GM11168 (cell line): ENCODE results near the gene HOMER1.

Experiments used
- in situ Hi-C: fragments of 300-500 bp; cut with MboI; formaldehyde crosslinking; loops from one replicate; pipeline ENCODE4 v1.12.0; 2022; ENCODE audit warnings: low sequenced_read_pairs; ENCODE audit not compliant: unreplicated experiment

HOMER1 gene

DNA sequence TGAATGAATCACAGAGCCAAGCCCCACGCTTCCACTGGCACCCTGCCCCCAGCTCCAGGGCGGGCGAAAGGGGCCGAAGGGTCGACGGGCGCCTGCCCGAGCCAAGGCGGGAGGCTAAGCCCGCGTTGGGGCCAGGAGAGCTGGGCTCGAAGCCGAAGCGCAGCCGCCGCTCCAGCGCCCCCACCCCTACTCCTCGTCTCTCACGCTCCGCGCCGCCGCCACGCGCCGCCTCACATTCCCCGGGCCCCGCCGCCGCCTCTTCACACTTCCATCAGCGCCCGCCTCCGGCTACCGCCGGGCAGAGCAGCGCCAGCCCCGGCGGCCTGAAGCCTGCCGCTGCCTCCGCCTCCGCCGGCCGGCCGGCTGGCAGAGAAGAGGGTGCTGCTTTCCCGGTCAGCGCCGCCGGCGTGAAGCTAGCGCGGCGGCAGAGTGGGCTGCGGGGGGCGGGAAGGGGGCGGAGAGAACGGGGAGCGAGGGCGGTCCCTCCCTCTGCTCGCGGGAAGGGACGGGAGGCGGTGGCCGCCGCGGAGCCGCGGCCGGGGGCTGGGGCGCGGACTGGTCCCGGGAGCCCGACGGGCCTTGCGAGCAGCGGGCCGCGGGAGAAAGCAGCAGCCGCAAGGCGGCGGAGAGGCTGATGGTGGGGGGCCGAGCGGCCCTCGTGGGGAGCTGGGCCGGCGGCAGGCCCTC, at the start of gene HOMER1:
Gene HOMER1 (minus strand): TSS at position 431 of the 687 bp plus-strand sequence. CDS start 1,360 bp downstream, outside the sequence.
- in situ Hi-C loops, result no loop called here

GRCh38 chr5:79563247-79563590, 49.3 kb upstream of the HOMER1 start:
- in situ Hi-C loops, result no loop called here

- in situ Hi-C loops, result no loop called here
These were observed 48.7 kb upstream of the HOMER1 start for GRCh38 chr5:79562351-79563246.

DNA sequence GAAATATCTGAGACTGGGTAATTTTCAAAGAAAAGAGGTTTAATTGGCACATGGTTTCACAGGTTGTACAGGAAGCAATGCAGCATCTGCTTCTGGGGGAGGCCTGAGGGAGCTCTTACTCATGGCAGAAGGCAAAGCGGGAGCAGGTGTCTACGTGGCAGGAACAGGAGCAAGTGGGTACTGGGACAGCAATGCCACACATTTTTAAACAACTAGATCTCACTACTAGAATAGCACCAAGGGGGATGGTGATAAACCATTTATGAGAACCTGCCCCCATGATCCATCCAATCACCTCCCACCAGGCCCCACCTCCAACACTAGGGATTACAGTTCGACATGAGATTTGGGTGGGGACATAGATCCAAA, 47.6 kb upstream of the HOMER1 start:
- in situ Hi-C loops, result no loop called here

DNA sequence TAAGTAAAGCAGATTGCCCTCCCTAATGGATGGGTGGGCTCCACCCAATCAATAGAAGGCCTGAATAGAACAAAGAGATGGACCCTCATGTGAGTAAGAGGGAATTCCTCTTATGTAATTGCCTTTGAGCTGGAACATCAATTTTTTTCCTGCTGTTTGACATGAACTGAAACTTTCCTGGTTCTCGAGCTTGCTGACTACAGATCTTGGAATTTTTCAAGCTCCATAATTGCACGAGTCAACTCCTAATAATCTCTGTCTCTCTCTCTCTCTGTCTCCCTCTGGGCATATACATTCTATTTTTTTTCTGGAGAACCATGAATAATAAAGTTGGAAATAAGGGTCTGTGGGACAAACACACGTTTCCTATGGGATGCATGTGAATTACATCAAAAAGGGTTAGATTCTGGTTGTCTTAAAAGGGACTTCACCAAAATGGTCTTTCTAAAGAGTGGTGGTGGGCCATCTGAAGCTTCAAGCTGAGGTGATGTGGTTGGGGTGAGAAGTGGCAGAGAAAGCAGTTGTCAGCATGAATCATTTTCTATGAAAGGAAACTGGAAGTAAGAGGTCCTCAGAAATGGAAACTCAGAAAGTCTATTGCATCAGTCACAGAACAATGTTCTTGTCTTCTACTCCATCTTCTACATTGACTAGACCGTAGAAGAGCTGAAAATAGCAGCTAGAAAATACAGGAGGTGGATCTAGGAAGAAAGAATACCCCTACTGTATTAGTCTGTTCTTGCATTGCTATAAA, 47.0 kb upstream of the HOMER1 start:
- in situ Hi-C loops, result no loop called here

- in situ Hi-C loops, result no loop called here
These were observed 41.5 kb upstream of the HOMER1 start for GRCh38 chr5:79555418-79555817.

DNA sequence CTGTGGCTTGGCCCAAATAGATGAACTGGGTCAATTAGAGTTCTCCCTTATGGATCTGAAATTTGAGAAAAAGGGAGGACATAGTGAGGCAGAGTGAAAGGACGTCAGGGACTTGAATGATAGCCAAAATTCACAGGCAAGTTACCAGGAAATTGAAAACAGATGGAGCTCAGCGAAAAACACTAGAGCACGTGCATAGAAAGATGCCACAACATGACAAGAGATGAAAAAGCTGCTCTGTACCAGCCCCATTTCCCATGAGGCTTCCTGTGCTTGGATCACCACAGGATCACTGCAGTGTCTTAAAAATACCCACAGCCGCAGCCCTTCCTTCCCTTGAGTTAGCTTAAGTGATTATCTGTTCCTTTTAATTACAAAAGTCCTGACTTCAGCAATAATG, 39.0 kb upstream of the HOMER1 start:
- in situ Hi-C loops, result no loop called here

GRCh38 chr5:79547982-79548381, 34.0 kb upstream of the HOMER1 start:
- in situ Hi-C loops, result loop anchor here (5.0 kb wide), 1 partner anchor 294 kb away; no protein-coding TSS in a partner anchor

GRCh38 chr5:79547429-79547822, 33.5 kb upstream of the HOMER1 start:
- in situ Hi-C loops, result loop anchor here (5.0 kb wide), 1 partner anchor 295 kb away; no protein-coding TSS in a partner anchor

DNA sequence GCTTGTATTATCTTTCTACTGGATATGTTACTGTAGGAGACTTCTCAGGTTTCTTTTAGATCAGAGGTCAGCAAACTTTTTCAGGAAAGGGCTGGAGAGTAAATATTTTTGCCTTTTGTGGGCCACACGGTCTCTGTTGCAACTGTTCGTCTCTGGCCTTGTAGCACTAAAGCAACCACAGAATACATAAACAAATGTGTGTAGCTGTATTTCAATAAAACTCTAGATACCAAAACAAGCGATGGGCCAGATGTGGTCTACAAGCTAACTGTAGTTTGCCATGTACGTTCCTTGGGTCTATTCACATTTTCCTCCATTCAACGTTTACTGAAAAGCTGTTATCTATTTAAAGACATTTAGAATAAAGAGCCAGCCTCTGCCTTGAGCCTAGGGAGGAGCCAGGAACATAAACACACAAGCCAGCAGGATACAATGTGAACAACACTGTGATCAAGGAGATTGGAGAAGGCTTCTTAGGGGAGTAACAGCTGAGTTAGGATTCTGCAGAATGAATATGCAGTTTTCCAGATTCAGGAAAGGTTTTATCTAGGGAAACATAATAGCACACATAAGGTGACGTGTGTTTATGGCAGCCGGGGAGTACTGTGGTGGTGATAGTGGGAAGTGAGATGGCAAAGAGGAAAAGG, 33.0 kb upstream of the HOMER1 start:
- in situ Hi-C loops, result loop anchor here (5.0 kb wide), 1 partner anchor 295 kb away; no protein-coding TSS in a partner anchor

DNA sequence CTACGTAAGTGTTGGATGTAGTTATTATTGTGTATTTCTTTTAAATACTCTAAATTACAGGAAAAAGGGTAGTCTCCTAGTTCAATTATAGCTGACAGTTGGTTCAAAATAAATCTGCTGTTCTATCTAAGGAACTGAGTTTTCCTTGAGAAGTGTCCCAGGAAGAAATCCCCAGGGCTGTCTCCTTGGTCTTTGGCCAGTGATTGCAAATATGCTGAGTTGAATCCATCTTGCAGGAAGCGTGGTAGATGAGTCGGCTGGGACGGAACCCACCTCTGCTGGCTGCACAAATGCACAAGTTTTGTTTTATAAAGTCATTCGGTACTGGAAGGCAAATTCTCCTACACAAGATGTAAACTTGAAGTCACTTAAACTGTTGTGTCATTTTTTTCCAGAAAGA, 30.2 kb upstream of the HOMER1 start:
- in situ Hi-C loops, result no loop called here

DNA sequence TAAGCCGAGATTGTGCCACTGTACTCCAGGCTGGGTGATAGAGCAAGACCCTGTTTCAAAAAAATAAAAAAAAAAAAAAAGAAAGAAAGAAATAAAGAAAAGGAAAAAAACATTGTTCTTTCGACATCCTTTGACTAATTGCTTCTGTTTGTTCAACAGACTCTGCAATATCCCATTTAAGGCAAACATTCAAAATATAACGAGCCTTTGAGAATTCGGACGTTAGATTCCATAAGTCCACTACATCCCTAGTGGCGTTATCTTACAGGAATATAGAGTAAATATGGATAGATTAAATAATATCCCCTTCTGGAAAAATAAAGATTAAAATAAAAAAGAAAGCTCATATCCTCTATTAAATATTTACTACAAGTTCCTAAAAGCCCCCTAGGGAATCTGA, 27.0 kb upstream of the HOMER1 start:
- in situ Hi-C loops, result no loop called here

DNA sequence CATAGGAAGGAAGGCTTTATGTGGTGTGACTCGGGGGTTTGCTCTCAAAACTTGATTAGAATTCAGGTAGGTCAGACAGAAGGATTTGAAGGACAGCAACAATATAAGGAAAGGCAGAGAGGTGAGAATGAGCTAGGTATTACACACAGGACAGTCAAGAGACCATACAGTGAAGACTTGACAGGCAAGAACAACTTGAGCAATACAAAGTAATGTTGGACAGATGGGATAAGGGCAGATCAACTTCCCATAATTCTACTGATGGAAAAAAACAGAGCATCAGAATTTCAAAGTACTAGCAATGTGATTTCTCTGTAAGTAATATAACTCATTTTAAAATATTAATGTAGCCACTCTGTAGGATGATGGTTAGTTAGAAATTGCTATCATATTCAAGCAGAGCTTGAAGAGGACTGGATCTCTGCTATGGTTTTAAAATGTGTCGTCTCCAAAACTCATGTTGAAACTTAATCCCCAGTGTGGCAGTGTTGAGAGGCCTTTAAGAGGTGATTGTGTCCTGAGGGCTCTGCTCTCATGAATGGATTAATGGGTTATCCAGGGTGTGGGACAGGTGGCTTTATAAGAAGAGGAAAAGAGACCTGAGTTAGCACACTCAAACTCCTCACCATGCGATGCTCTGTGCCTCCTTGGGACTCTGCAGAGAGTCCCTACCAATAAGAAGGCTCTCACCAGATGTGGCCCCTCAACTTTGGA, 22.4 kb upstream of the HOMER1 start:
- in situ Hi-C loops, result no loop called here

DNA sequence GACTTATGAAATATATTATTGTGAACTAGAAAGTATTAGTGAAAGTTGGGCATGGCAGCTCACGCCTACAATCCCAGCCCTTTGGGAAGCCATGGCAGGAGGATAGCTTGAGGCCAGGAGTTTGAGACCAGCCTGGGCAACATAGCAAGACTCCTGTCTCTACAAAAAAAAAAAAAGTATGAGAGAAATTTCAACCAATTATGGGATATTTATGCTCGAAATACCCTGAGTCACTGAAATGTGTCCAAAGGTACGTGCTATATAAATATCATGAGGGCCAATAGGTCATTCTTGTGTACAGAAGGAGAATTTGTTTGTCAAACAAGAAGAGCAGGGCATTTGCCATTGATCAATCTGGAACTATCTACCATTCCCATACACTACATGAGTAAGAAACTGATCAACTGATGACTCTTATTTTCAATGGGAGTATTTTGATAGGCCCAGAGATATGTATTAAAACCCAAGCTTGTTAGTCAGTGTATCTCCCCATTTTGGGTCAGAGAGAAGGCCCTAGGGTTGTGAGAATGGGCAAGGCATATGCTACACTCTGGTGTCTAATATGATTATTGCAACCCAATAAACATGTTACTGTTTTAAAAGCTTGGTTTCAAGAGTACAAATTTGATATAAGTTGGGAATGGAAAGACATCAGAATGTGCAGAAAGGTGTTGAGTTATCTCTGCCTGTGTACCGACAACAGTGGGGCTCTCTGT, 21.7 kb upstream of the HOMER1 start:
- in situ Hi-C loops, result no loop called here

- in situ Hi-C loops, result no loop called here
These were observed 15.2 kb upstream of the HOMER1 start for GRCh38 chr5:79529110-79529509.

GRCh38 chr5:79527431-79527830, 13.5 kb upstream of the HOMER1 start:
- in situ Hi-C loops, result no loop called here

GRCh38 chr5:79526928-79527327, 13.0 kb upstream of the HOMER1 start:
- in situ Hi-C loops, result no loop called here

GRCh38 chr5:79526493-79526892, 12.6 kb upstream of the HOMER1 start:
- in situ Hi-C loops, result no loop called here

- in situ Hi-C loops, result no loop called here
These were observed 7.2 kb upstream of the HOMER1 start for GRCh38 chr5:79521156-79521555.
